ENCODE data around the gene CHST14.

The CHST14 gene

DNA sequence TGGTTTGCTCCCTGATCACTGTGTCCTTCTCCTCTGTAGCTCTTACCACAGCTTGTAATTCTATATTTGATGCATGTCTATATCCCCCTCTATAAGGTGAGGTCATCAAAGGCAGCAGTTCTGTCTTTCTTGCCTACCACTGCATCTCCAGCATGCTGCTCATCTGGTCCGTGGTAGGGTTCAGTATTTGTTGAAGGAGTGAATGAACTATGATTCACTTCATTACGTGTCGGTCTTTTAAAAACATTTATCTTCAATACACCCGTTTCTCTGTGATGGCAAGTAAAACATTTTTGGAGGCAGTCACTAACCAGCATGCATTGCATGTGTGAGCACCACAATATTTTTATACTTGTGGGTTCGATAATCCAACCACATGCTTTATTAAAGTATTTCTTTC lies 27.6 kb downstream of the CHST14 start:
- no peaks in the 10 kb centered on the region for H3K36me3 ChIP-seq
- TF ChIP-seq, protein P1, sequence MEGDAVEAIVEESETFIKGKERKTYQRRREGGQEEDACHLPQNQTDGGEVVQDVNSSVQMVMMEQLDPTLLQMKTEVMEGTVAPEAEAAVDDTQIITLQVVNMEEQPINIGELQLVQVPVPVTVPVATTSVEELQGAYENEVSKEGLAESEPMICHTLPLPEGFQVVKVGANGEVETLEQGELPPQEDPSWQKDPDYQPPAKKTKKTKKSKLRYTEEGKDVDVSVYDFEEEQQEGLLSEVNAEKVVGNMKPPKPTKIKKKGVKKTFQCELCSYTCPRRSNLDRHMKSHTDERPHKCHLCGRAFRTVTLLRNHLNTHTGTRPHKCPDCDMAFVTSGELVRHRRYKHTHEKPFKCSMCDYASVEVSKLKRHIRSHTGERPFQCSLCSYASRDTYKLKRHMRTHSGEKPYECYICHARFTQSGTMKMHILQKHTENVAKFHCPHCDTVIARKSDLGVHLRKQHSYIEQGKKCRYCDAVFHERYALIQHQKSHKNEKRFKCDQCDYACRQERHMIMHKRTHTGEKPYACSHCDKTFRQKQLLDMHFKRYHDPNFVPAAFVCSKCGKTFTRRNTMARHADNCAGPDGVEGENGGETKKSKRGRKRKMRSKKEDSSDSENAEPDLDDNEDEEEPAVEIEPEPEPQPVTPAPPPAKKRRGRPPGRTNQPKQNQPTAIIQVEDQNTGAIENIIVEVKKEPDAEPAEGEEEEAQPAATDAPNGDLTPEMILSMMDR (IDR thresholded peaks at IDR 0.05) = no peak
- no peaks in the 10 kb centered on the region for H3K4me1 ChIP-seq (ENCODE audit: control insufficient read depth in 1 of 2, insufficient read depth in 1 of 2, low read depth in 1 of 2, low read length in 1 of 2)
- no peaks in the 10 kb centered on the region for H3K9me3 ChIP-seq
- H3K4me3 ChIP-seq (ENCODE audit: low read depth in 1 of 2, low read length in 1 of 2) = no peak overlapping the region
- no peak overlapping the region for H3K27ac ChIP-seq
- peaks cover 36% of the 10 kb centered on the region for H3K27me3 ChIP-seq

DNA sequence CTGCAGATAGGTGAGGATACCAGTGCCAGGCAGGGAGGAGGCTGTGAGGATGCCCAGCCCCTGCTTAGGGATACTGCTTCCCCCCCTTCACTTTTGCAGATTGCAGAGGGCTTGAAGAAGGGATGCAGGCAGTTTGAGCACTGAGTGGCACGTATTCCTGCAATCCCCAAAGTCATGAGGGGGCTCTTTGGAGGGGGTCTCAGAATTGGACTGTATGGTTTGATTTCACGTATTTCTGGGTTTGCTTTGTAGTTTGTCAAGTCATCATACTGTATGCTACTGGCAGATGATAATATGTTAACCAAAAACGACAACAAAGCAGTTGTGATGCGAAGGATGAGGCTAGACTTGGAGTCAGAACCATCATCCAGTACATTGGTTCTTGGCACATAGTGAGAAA lies 28.1 kb downstream of the CHST14 start:
- H3K36me3 ChIP-seq = no peaks in the 10 kb centered on the region
- H3K4me3 ChIP-seq (ENCODE audit: low read depth in 1 of 2, low read length in 1 of 2) = no peak overlapping the region
- no peaks in the 10 kb centered on the region for H3K4me1 ChIP-seq (ENCODE audit: control insufficient read depth in 1 of 2, insufficient read depth in 1 of 2, low read depth in 1 of 2, low read length in 1 of 2)
- peaks cover 36% of the 10 kb centered on the region for H3K27me3 ChIP-seq
- no peak overlapping the region for H3K27ac ChIP-seq
- H3K9me3 ChIP-seq = no peaks in the 10 kb centered on the region
- TF ChIP-seq, protein P1 (IDR thresholded peaks at IDR 0.05) = no peak

DNA sequence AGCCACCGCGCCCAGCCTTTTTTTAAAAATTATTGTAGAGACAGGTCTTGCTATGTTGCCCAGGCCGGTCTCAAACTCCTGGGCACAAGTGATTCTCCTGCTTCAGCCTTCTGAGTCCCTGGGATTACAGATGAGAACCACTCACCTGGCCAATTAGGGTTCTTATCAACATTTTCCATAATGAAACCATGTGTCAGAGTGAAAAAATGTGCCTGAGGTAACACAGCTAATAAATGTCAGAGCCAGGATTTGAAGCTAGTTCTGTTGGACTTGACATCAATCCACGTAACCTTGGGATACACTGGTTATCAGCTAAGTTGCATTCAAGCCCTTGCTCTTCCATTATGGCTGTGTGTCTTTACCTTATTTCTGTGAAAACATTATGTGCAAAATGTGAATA lies 29.1 kb downstream of the CHST14 start:
- TF ChIP-seq, protein P1 (IDR thresholded peaks at IDR 0.05) = no peak
- Histone ChIP-seq H3K27ac (no peak overlapping the region), H3K4me3 (ENCODE audit: low read depth in 1 of 2, low read length in 1 of 2) (no peak overlapping the region), H3K4me1 (ENCODE audit: control insufficient read depth in 1 of 2, insufficient read depth in 1 of 2, low read depth in 1 of 2, low read length in 1 of 2) (no peaks in the 10 kb centered on the region), H3K9me3 (no peaks in the 10 kb centered on the region), H3K36me3 (no peaks in the 10 kb centered on the region), H3K27me3 (peaks cover 42% of the 10 kb centered on the region)

DNA sequence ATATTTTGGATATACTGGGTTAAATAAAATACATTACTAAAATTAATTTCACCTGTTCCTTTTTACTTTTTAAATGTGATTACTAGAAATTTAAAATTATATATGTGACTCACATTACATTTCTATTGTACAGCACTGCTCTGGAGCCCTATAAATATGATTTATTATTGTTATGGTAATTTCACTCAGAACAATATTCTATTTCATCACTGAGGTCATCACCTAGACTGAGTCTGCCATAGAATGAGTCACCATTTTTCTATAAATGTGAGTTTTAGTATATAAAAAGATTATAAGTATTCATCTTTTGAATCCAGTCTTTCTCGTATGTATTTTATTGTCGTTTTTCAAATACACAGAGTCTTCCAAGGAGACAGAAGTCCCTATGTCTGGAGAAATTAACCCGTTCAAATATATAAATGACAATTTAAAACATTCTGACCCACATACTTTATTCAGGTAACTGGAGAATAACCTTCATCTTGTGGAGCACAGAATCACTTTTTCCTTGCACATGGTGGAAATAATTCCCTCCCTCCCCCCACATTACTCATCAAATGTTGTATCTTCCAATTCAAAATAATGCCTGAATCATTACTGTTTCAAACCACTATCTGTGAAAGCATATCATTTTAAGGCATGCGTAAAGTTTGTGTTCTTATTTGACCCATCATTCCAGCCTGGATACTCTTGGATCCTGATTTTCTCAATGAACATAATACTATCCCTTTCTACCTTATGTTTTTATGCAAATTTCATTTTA lies 30.0 kb downstream of the CHST14 start:
- Histone ChIP-seq H3K4me3 (ENCODE audit: low read depth in 1 of 2, low read length in 1 of 2) (no peak overlapping the region), H3K9me3 (no peaks in the 10 kb centered on the region), H3K36me3 (no peaks in the 10 kb centered on the region), H3K27ac (no peak overlapping the region), H3K4me1 (ENCODE audit: control insufficient read depth in 1 of 2, insufficient read depth in 1 of 2, low read depth in 1 of 2, low read length in 1 of 2) (no peaks in the 10 kb centered on the region), H3K27me3 (peaks cover 51% of the 10 kb centered on the region)
- TF ChIP-seq, protein P1 (IDR thresholded peaks at IDR 0.05) = no peak

DNA sequence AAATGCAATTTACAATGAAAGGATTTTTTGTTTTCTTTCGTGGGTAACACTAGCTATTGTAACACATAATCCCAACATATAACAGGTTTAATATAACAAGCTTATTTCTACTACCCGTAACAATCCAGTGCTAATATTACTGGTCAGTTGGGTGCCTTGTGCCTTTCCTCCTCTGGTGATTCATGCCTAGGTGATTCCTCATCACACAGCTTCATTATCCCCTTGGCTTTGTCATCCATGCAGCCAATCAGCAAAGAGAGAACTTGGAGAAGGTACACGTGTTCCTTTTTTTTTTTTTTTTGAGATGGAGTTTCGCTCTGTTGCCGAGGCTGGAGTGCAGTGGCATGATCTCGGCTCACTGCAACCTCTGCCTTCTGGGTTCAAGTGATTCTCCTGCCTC lies 30.7 kb downstream of the CHST14 start:
- Histone ChIP-seq H3K27ac (no peak overlapping the region), H3K4me3 (ENCODE audit: low read depth in 1 of 2, low read length in 1 of 2) (no peak overlapping the region), H3K36me3 (no peaks in the 10 kb centered on the region), H3K4me1 (ENCODE audit: control insufficient read depth in 1 of 2, insufficient read depth in 1 of 2, low read depth in 1 of 2, low read length in 1 of 2) (no peaks in the 10 kb centered on the region), H3K9me3 (no peaks in the 10 kb centered on the region), H3K27me3 (peaks cover 54% of the 10 kb centered on the region)
- TF ChIP-seq, protein P1 (IDR thresholded peaks at IDR 0.05) = no peak

All from neutrophil (primary cell).